NCI-H2107 (cell line): ENCODE results near the gene ACIN1.

Experiments
- DNase-seq: peaks from one replicate; lab custom pipeline; 2025; lab: John Stamatoyannopoulos, UW

The ACIN1 gene

DNA sequence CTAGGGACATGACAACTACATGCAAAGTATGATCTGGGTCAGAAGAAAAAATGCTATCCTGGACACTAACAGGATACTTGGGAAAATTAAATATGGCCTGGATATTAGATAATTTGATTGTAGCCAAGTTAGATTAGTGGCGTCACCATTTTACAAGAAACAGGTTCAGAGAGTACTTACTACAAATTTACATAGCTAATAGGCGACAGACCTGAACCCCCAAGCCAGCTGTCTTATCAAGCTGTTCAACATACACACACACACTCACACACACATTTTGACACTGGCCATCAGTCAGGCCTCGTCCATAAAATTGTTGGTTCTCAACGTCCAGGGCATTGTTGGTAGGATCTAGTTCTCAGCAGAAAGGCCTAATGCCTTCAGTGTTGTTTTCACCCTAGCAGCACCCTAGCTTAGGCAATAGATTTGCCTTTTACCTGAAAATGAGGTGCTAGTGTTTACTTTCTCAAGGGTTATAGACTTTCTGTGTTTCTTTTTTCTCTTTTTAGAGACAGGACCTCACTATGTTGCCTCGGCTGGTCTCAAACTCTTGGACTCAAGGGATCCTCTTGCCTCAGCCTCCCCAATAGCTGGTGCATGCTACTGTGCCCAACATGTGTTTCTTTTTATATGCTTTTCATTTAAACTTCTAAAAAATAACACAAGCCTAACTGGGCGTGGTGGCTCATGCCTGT, 81.7 kb downstream of the ACIN1 start:
- no peak for DNase-seq

DNA sequence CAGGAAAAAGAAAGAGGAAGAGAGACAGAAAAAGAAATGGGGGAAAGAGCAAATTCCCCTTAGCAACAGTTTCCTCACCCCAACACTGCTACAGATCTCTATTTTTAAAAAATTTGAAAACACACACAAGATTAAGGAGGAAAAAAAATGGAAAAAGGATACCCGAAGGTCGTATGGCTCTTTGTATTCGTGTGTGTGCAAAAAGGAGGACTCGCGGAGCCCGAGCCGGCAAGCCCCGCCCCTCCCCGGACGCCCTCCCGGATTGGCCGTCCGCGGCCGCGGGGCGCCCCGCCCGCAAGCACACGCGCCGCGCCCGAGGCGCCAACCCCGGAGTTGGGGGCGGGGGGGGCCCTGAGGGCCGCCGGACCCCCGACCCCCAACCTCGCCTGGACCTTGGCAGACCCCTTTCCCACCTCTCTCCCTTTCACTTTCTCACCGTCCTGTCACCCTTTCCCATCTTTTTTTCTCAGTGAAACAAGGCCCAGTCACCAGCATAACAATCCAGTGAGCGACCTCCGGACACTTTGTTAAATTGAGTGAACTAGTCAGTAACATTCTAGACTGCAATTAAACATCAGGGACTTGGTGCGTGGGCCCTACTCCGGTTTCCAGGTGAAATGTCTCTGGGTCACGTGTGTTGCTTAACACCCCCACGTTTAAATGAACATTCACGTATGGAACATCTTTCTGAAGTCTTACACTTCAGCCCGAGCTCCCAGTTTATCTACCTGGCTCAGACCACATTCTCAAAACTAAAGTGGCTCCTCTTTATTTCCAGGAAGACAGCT, 84.8 kb downstream of the ACIN1 start, which contains the start of gene C14orf93:
Gene C14orf93, minus strand, starts transcription at position 205 of the 788 bp plus-strand sequence. CDS start 11,120 bp downstream, outside the sequence.
- peak; percentile 76 for DNase-seq

DNA sequence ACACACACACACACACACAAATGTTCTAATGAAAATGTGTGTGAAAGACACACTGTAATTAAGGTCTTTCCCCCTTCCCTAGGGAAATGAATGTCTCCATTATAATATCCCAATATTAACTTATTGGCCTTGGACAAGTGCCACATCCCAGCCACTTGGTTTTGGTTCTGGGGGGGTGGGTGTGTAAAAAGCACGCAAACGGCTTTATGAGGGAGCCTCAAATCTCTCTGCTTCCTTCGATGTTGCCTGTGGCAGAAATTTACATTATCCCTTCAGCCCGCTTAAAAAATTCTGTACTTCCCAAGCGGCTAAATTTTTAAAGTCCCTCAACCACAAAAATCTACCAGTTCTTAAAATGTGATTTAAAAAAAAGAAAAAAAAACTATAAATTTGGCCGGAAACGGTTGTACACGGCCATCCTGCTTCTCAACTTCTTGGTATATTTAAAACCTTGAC, 85.4 kb downstream of the ACIN1 start:
- DNase-seq: no peak

DNA sequence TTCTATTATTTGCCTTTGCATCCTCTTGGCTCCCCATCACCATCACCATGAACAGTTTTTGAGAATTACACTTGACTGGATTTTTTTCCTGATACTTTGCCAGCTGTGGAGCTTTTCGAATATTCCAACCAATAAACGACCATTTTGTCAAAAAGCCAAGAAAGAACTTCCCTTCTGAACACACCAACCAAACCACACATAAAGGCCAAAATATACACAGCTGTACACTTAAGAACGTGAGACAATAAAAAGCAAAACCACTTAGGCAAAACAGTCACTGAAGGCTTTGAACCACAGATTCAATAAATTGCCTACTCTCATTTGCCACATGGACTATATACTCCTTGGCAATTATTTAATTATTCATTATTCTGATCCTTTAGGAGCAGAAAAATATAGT, 86.1 kb downstream of the ACIN1 start:
- DNase-seq: peak; percentile 28
